Measurements from ENCODE around the gene DCAF8L1. TPM values are rescaled to one million over a fixed set of nuclear protein-coding genes. Genes with fewer than 3 reads are reported as not detected.
A peak's percentile ranks its signal among the peaks of the same experiment; 100 is the strongest.

Gene DCAF8L1
- not detected for total RNA-seq
- polyA plus RNA-seq (ENCODE audit: insufficient read length in 2 of 2), result not detected
- long read RNA-seq, donor 1, result 0 reads
- long read RNA-seq, donor 2, result 0 reads
- long read RNA-seq, donor 3, result 0 reads
- long read RNA-seq, donor 4, result 0 reads

- H3K4me1 ChIP-seq (ENCODE audit: control insufficient read depth, insufficient read depth, low read length), result no peaks in the 10 kb centered on the region
- H3K9me3 ChIP-seq (ENCODE audit: control insufficient read depth, insufficient read depth, low read length), result peaks cover 2% of the 10 kb centered on the region
- no peaks in the 10 kb centered on the region for H3K36me3 ChIP-seq (ENCODE audit: control insufficient read depth, insufficient read depth, low read length)
- DNase-seq (ENCODE audit: low read depth in 4 of 6, low spot score in 6 of 6), result no peak
- H3K27me3 ChIP-seq (ENCODE audit: control insufficient read depth, insufficient read depth, low read length), result no peaks in the 10 kb centered on the region
- 82% methylated on average over 12 of the region's 14 CpGs for WGBS (ENCODE audit: insufficient coverage)
- no peak within 1 kb of the TSS for H3K4me3 ChIP-seq (ENCODE audit: low read depth, low read length)
- no peak within 1 kb of the TSS for H3K27ac ChIP-seq (ENCODE audit: low read depth, low read length)
These were observed at the start of gene DCAF8L1 for GRCh38 chrX:27981349-27981748. Gene DCAF8L1 (minus strand): TSS chrX:27981449. CDS start chrX:27981334, 115 bp downstream.

GRCh38 chrX:28022371-28022770 is 41.1 kb upstream of the DCAF8L1 start:
- DNase-seq (ENCODE audit: low read depth in 4 of 6, low spot score in 6 of 6), result no peak
- Histone ChIP-seq H3K27ac (ENCODE audit: low read depth, low read length) (no peak overlapping the region), H3K27me3 (ENCODE audit: control insufficient read depth, insufficient read depth, low read length) (no peaks in the 10 kb centered on the region), H3K4me1 (ENCODE audit: control insufficient read depth, insufficient read depth, low read length) (no peaks in the 10 kb centered on the region), H3K9me3 (ENCODE audit: control insufficient read depth, insufficient read depth, low read length) (no peaks in the 10 kb centered on the region), H3K36me3 (ENCODE audit: control insufficient read depth, insufficient read depth, low read length) (no peaks in the 10 kb centered on the region), H3K4me3 (ENCODE audit: low read depth, low read length) (no peak overlapping the region)
- WGBS (ENCODE audit: insufficient coverage), result no CpG with 5 or more reads among the region's 2 CpGs

GRCh38 chrX:28016823-28017222 is 35.6 kb upstream of the DCAF8L1 start:
- no peaks in the 10 kb centered on the region for H3K4me1 ChIP-seq (ENCODE audit: control insufficient read depth, insufficient read depth, low read length)
- 50% methylated on average over 1 of the region's 1 CpG for WGBS (ENCODE audit: insufficient coverage)
- H3K4me3 ChIP-seq (ENCODE audit: low read depth, low read length), result no peak overlapping the region
- no peaks in the 10 kb centered on the region for H3K36me3 ChIP-seq (ENCODE audit: control insufficient read depth, insufficient read depth, low read length)
- no peak overlapping the region for H3K27ac ChIP-seq (ENCODE audit: low read depth, low read length)
- no peaks in the 10 kb centered on the region for H3K27me3 ChIP-seq (ENCODE audit: control insufficient read depth, insufficient read depth, low read length)
- no peaks in the 10 kb centered on the region for H3K9me3 ChIP-seq (ENCODE audit: control insufficient read depth, insufficient read depth, low read length)
- no peak for DNase-seq (ENCODE audit: low read depth in 4 of 6, low spot score in 6 of 6)

- Histone ChIP-seq H3K27ac (ENCODE audit: low read depth, low read length) (no peak overlapping the region), H3K36me3 (ENCODE audit: control insufficient read depth, insufficient read depth, low read length) (no peaks in the 10 kb centered on the region), H3K27me3 (ENCODE audit: control insufficient read depth, insufficient read depth, low read length) (no peaks in the 10 kb centered on the region), H3K9me3 (ENCODE audit: control insufficient read depth, insufficient read depth, low read length) (no peaks in the 10 kb centered on the region), H3K4me3 (ENCODE audit: low read depth, low read length) (no peak overlapping the region), H3K4me1 (ENCODE audit: control insufficient read depth, insufficient read depth, low read length) (no peaks in the 10 kb centered on the region)
- DNase-seq (ENCODE audit: low read depth in 4 of 6, low spot score in 6 of 6), result no peak
- 81% methylated on average over 6 of the region's 6 CpGs for WGBS (ENCODE audit: insufficient coverage)
These were observed 34.7 kb upstream of the DCAF8L1 start for GRCh38 chrX:28015993-28016392.

GRCh38 chrX:28010875-28011274 is 29.6 kb upstream of the DCAF8L1 start:
- no peak for DNase-seq (ENCODE audit: low read depth in 4 of 6, low spot score in 6 of 6)
- 88% methylated on average over 1 of the region's 2 CpGs for WGBS (ENCODE audit: insufficient coverage)
- H3K4me1 ChIP-seq (ENCODE audit: control insufficient read depth, insufficient read depth, low read length), result no peaks in the 10 kb centered on the region
- no peaks in the 10 kb centered on the region for H3K9me3 ChIP-seq (ENCODE audit: control insufficient read depth, insufficient read depth, low read length)
- H3K27ac ChIP-seq (ENCODE audit: low read depth, low read length), result no peak overlapping the region
- H3K4me3 ChIP-seq (ENCODE audit: low read depth, low read length), result no peak overlapping the region
- no peaks in the 10 kb centered on the region for H3K36me3 ChIP-seq (ENCODE audit: control insufficient read depth, insufficient read depth, low read length)
- no peaks in the 10 kb centered on the region for H3K27me3 ChIP-seq (ENCODE audit: control insufficient read depth, insufficient read depth, low read length)

GRCh38 chrX:27998666-27999065 is 17.4 kb upstream of the DCAF8L1 start:
- Histone ChIP-seq H3K4me1 (ENCODE audit: control insufficient read depth, insufficient read depth, low read length) (no peaks in the 10 kb centered on the region), H3K27me3 (ENCODE audit: control insufficient read depth, insufficient read depth, low read length) (no peaks in the 10 kb centered on the region), H3K9me3 (ENCODE audit: control insufficient read depth, insufficient read depth, low read length) (no peaks in the 10 kb centered on the region), H3K36me3 (ENCODE audit: control insufficient read depth, insufficient read depth, low read length) (no peaks in the 10 kb centered on the region), H3K4me3 (ENCODE audit: low read depth, low read length) (no peak overlapping the region), H3K27ac (ENCODE audit: low read depth, low read length) (no peak overlapping the region)
- DNase-seq (ENCODE audit: low read depth in 4 of 6, low spot score in 6 of 6), result no peak
- WGBS (ENCODE audit: insufficient coverage), result no CpG with 5 or more reads among the region's 1 CpG

GRCh38 chrX:27997622-27998021 is 16.4 kb upstream of the DCAF8L1 start:
- Histone ChIP-seq H3K27ac (ENCODE audit: low read depth, low read length) (no peak overlapping the region), H3K27me3 (ENCODE audit: control insufficient read depth, insufficient read depth, low read length) (no peaks in the 10 kb centered on the region), H3K9me3 (ENCODE audit: control insufficient read depth, insufficient read depth, low read length) (no peaks in the 10 kb centered on the region), H3K4me1 (ENCODE audit: control insufficient read depth, insufficient read depth, low read length) (no peaks in the 10 kb centered on the region), H3K4me3 (ENCODE audit: low read depth, low read length) (no peak overlapping the region), H3K36me3 (ENCODE audit: control insufficient read depth, insufficient read depth, low read length) (no peaks in the 10 kb centered on the region)
- no CpG with 5 or more reads among the region's 2 CpGs for WGBS (ENCODE audit: insufficient coverage)
- DNase-seq (ENCODE audit: low read depth in 4 of 6, low spot score in 6 of 6), result peak in 2 of 6 donors; percentile 11 to 84

- Histone ChIP-seq H3K36me3 (ENCODE audit: control insufficient read depth, insufficient read depth, low read length) (no peaks in the 10 kb centered on the region), H3K4me1 (ENCODE audit: control insufficient read depth, insufficient read depth, low read length) (no peaks in the 10 kb centered on the region), H3K4me3 (ENCODE audit: low read depth, low read length) (no peak overlapping the region), H3K27ac (ENCODE audit: low read depth, low read length) (no peak overlapping the region), H3K9me3 (ENCODE audit: control insufficient read depth, insufficient read depth, low read length) (no peaks in the 10 kb centered on the region), H3K27me3 (ENCODE audit: control insufficient read depth, insufficient read depth, low read length) (no peaks in the 10 kb centered on the region)
- no CpG with 5 or more reads among the region's 3 CpGs for WGBS (ENCODE audit: insufficient coverage)
- DNase-seq (ENCODE audit: low read depth in 4 of 6, low spot score in 6 of 6), result no peak
These were observed 14.9 kb upstream of the DCAF8L1 start for GRCh38 chrX:27996132-27996531.

GRCh38 chrX:27995611-27996010 is 14.4 kb upstream of the DCAF8L1 start:
- Histone ChIP-seq H3K36me3 (ENCODE audit: control insufficient read depth, insufficient read depth, low read length) (no peaks in the 10 kb centered on the region), H3K4me1 (ENCODE audit: control insufficient read depth, insufficient read depth, low read length) (no peaks in the 10 kb centered on the region), H3K27ac (ENCODE audit: low read depth, low read length) (no peak overlapping the region), H3K27me3 (ENCODE audit: control insufficient read depth, insufficient read depth, low read length) (no peaks in the 10 kb centered on the region), H3K9me3 (ENCODE audit: control insufficient read depth, insufficient read depth, low read length) (no peaks in the 10 kb centered on the region), H3K4me3 (ENCODE audit: low read depth, low read length) (no peak overlapping the region)
- DNase-seq (ENCODE audit: low read depth in 4 of 6, low spot score in 6 of 6), result no peak
- no CpG with 5 or more reads among the region's 3 CpGs for WGBS (ENCODE audit: insufficient coverage)

GRCh38 chrX:27987862-27988646 is 6.8 kb upstream of the DCAF8L1 start:
- Histone ChIP-seq H3K4me1 (ENCODE audit: control insufficient read depth, insufficient read depth, low read length) (no peaks in the 10 kb centered on the region), H3K4me3 (ENCODE audit: low read depth, low read length) (no peak overlapping the region), H3K9me3 (ENCODE audit: control insufficient read depth, insufficient read depth, low read length) (no peaks in the 10 kb centered on the region), H3K27ac (ENCODE audit: low read depth, low read length) (no peak overlapping the region), H3K27me3 (ENCODE audit: control insufficient read depth, insufficient read depth, low read length) (no peaks in the 10 kb centered on the region), H3K36me3 (ENCODE audit: control insufficient read depth, insufficient read depth, low read length) (no peaks in the 10 kb centered on the region)
- no peak for DNase-seq (ENCODE audit: low read depth in 4 of 6, low spot score in 6 of 6)
- WGBS (ENCODE audit: insufficient coverage), result 37% methylated on average over 2 of the region's 2 CpGs

Data from spinal cord (tissue), 10 donors.